ENCODE results near the gene LRRC23. TPM values are rescaled to one million over a fixed set of nuclear protein-coding genes. Genes with fewer than 3 reads are reported as not detected.

Gene LRRC23
- polyA plus RNA-seq, 3 donors, result 4.9 to 6.8 (median 5.1) TPM

DNA sequence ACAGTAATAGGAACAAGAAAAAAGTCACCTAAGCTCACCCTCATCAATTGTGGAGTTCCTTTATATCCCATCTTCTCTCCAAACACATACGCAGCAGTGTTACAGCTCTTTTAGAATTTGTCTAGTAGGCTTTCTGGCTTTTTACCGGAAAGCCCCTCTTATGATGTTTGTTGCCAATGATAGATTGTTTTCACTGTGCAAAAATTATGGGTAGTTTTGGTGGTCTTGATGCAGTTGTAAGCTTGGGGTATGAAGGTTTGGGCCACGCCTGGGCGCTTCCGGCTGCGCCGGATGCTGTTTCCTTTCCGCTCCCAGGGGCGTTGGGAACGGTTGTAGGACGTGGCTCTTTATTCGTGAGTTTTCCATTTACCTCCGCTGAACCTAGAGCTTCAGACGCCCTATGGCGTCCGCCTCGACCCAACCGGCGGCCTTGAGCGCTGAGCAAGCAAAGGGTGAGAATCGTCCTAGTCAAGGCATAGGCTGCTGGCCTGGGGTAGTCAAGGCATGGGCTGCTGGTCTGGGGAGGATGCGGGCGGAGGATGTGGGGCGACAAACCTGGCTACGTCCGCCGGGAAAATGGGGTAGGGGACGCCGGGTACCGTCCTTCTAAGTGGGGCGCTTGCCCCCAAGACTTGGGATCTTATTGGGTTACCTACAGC is 39.2 kb downstream of the LRRC23 start, which contains the start of the genes C12orf57 and RNU7-1:
TSS of gene C12orf57 (plus strand) at position 301 of the 659 bp plus-strand sequence. CDS start at position 401, 100 bp downstream.
TSS of gene RNU7-1 (plus strand) at position 95 of the 659 bp plus-strand sequence.
- Mint-ChIP-seq H3K4me3 (peak within 1 kb of the TSS; percentile 82 to 91), H3K27ac (peak within 1 kb of the TSS; percentile 94 to 99 (median 98)), H3K36me3 (peaks cover 1 to 3% of the 10 kb centered on the region in 2 donors), H3K27me3 (ENCODE audit: low read depth in 3 of 3) (peaks cover 0 to 2% (median 0%) of the 10 kb centered on the region in 3 donors), H3K4me1 (peaks cover 61% of the 10 kb centered on the region), H3K9me3 (peaks cover 0 to 2% (median 0%) of the 10 kb centered on the region in 7 donors)
- Histone ChIP-seq H3K4me1 (ENCODE audit: control insufficient read depth in 1 of 2, insufficient read depth in 2 of 2, low read length in 2 of 2) (peaks cover 55 to 61% of the 10 kb centered on the region in 2 donors), H3K27ac (ENCODE audit: low read depth in 1 of 2, low read length in 2 of 2) (peak within 1 kb of the TSS; percentile 76 to 89), H3K4me3 (replicated peaks in 1 of 3; ENCODE audit: low read depth in 2 of 3, low read length in 3 of 3) (peak within 1 kb of the TSS; percentile 3 to 76 (median 48)), H4K20me1 (ENCODE audit: insufficient read depth, low read length) (no peaks in the 10 kb centered on the region), H3K9ac (ENCODE audit: insufficient read depth, low read length, poor library complexity, severe bottlenecking) (peak within 1 kb of the TSS; percentile 63), H2AFZ (ENCODE audit: insufficient read depth, low read depth, low read length, poor library complexity, severe bottlenecking) (peak within 1 kb of the TSS; percentile 58), H3K4me2 (replicated peaks; ENCODE audit: extremely low read depth, low read length, poor library complexity, severe bottlenecking) (peak within 1 kb of the TSS; percentile 83), H3K36me3 (replicated peaks in 1 of 2; ENCODE audit: control insufficient read depth in 1 of 2, insufficient read depth in 2 of 2, low read length in 2 of 2) (no peaks in the 10 kb centered on the region), H3K9me3 (replicated peaks in 1 of 2; ENCODE audit: control insufficient read depth in 1 of 2, insufficient read depth in 1 of 2, low read length in 2 of 2) (no peaks in the 10 kb centered on the region), H3K27me3 (ENCODE audit: control insufficient read depth in 2 of 2, insufficient read depth in 2 of 2, low read length in 2 of 2) (no peaks in the 10 kb centered on the region), H3K79me2 (ENCODE audit: insufficient read depth, low read length) (peaks cover 9% of the 10 kb centered on the region)
- DNase-seq, result peak; percentile 79 to 92 (median 91)
- TF ChIP-seq, protein P1, sequence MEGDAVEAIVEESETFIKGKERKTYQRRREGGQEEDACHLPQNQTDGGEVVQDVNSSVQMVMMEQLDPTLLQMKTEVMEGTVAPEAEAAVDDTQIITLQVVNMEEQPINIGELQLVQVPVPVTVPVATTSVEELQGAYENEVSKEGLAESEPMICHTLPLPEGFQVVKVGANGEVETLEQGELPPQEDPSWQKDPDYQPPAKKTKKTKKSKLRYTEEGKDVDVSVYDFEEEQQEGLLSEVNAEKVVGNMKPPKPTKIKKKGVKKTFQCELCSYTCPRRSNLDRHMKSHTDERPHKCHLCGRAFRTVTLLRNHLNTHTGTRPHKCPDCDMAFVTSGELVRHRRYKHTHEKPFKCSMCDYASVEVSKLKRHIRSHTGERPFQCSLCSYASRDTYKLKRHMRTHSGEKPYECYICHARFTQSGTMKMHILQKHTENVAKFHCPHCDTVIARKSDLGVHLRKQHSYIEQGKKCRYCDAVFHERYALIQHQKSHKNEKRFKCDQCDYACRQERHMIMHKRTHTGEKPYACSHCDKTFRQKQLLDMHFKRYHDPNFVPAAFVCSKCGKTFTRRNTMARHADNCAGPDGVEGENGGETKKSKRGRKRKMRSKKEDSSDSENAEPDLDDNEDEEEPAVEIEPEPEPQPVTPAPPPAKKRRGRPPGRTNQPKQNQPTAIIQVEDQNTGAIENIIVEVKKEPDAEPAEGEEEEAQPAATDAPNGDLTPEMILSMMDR (IDR thresholded peaks at IDR 0.05), result no peak
- WGBS (ENCODE audit: insufficient coverage), result 0% methylated on average over 27 of the region's 31 CpGs
- intact Hi-C loops (cut with micrococcal nuclease), result loop anchor here (2.0 to 5.0 kb wide), 3 partner anchors 15 to 72 kb away; partner anchors contain the start of gene SPSB2 (in 1 of the 2)

- peak overlapping the region; percentile 82 to 91 for H3K4me3 Mint-ChIP-seq
These were observed 40.0 kb downstream of the LRRC23 start for GRCh38 chr12:6944381-6945186.

More at GRCh38 chr12:6944381-6945186, 40.0 kb downstream of the LRRC23 start:
- H3K9me3 ChIP-seq (replicated peaks in 1 of 2; ENCODE audit: control insufficient read depth in 1 of 2, insufficient read depth in 1 of 2, low read length in 2 of 2), result no peaks in the 10 kb centered on the region
- no peaks in the 10 kb centered on the region for H3K36me3 ChIP-seq (replicated peaks in 1 of 2; ENCODE audit: control insufficient read depth in 1 of 2, insufficient read depth in 2 of 2, low read length in 2 of 2)
- peak overlapping the region; percentile 3 to 76 (median 48) for H3K4me3 ChIP-seq (replicated peaks in 1 of 3; ENCODE audit: low read depth in 2 of 3, low read length in 3 of 3)
- Mint-ChIP-seq H3K27me3 (ENCODE audit: low read depth in 3 of 3) (peaks cover 0 to 2% (median 0%) of the 10 kb centered on the region in 3 donors), H3K27ac (peak overlapping the region; percentile 94 to 99 (median 98)), H3K4me1 (peaks cover 65% of the 10 kb centered on the region), H3K9me3 (peaks cover 0 to 2% (median 0%) of the 10 kb centered on the region in 7 donors), H3K36me3 (peaks cover 3% of the 10 kb centered on the region in 2 donors)
- peak overlapping the region; percentile 47 for H3K9ac ChIP-seq (ENCODE audit: insufficient read depth, low read length, poor library complexity, severe bottlenecking)
- H3K4me2 ChIP-seq (replicated peaks; ENCODE audit: extremely low read depth, low read length, poor library complexity, severe bottlenecking), result peak overlapping the region; percentile 83
- TF ChIP-seq, protein P1 (IDR thresholded peaks at IDR 0.05), result peak; percentile 81
- intact Hi-C loops (cut with micrococcal nuclease), result loop anchor here (2.0 to 5.0 kb wide), 3 partner anchors 14 to 72 kb away; partner anchors contain the start of gene SPSB2 (in 1 of the 2)
- peaks cover 62 to 68% of the 10 kb centered on the region in 2 donors for H3K4me1 ChIP-seq (ENCODE audit: control insufficient read depth in 1 of 2, insufficient read depth in 2 of 2, low read length in 2 of 2)
- H3K79me2 ChIP-seq (ENCODE audit: insufficient read depth, low read length), result peaks cover 12% of the 10 kb centered on the region
- H4K20me1 ChIP-seq (ENCODE audit: insufficient read depth, low read length), result no peaks in the 10 kb centered on the region
- H3K27ac ChIP-seq (ENCODE audit: low read depth in 1 of 2, low read length in 2 of 2), result peak overlapping the region; percentile 76 to 89
- WGBS (ENCODE audit: insufficient coverage), result 0% methylated on average over 27 of the region's 48 CpGs
- H3K27me3 ChIP-seq (ENCODE audit: control insufficient read depth in 2 of 2, insufficient read depth in 2 of 2, low read length in 2 of 2), result no peaks in the 10 kb centered on the region
- H2AFZ ChIP-seq (ENCODE audit: insufficient read depth, low read depth, low read length, poor library complexity, severe bottlenecking), result peak overlapping the region; percentile 42
- DNase-seq, result peak; percentile 82 to 90 (median 90)

All from CD14-positive monocyte (primary cell).